ENCODE data around the gene CSTPP1. TPM values are rescaled to one million over a fixed set of nuclear protein-coding genes. Genes with fewer than 3 reads are reported as not detected.

CSTPP1 gene
- total and polyA plus RNA-seq, 8 donors = 16.4 to 146 (median 37.3) TPM

GRCh38 chr11:46949297-46949696 is 12.7 kb downstream of the CSTPP1 start:
- no peaks in the 10 kb centered on the region for H3K36me3 ChIP-seq
- no peaks in the 10 kb centered on the region for H3K9me3 ChIP-seq
- TF ChIP-seq POLR2A (IDR thresholded peaks at IDR 0.05) (no peak), CTCF (IDR thresholded peaks at IDR 0.05) (no peak), EP300 (IDR thresholded peaks at IDR 0.05) (no peak), POLR2AphosphoS5 (IDR thresholded peaks at IDR 0.05) (no peak)
- WGBS, 5 donors = 37 to 53% (median 50%) methylated on average over 1 of the region's 1 CpG
- H3K4me3 ChIP-seq = no peak overlapping the region
- no peak for DNase-seq
- peak overlapping the region in 1 of 5 donors; percentile 45 for H3K27ac ChIP-seq
- no peaks in the 10 kb centered on the region for H3K27me3 ChIP-seq
- H3K4me1 ChIP-seq = peaks cover 12 to 37% (median 30%) of the 10 kb centered on the region in 4 donors
- intact Hi-C loops (cut with DNase I; ENCODE audit: low total_unique reads) = no loop called here

- WGBS, 5 donors = 89 to 97% (median 93%) methylated on average over 1 of the region's 1 CpG
- no peaks in the 10 kb centered on the region for H3K27me3 ChIP-seq
- no peak for DNase-seq
Measured at GRCh38 chr11:46951864-46952263, 15.3 kb downstream of the CSTPP1 start.

GRCh38 chr11:46952553-46952952 is 16.0 kb downstream of the CSTPP1 start:
- no peak for DNase-seq
- intact Hi-C loops (cut with DNase I; ENCODE audit: low total_unique reads) = no loop called here
- Histone ChIP-seq H3K4me1 (peaks cover 7 to 25% (median 21%) of the 10 kb centered on the region in 4 donors), H3K36me3 (no peaks in the 10 kb centered on the region), H3K27ac (no peak overlapping the region), H3K27me3 (no peaks in the 10 kb centered on the region), H3K4me3 (no peak overlapping the region), H3K9me3 (no peaks in the 10 kb centered on the region)
- TF ChIP-seq POLR2A (IDR thresholded peaks at IDR 0.05) = no peak
- TF ChIP-seq POLR2AphosphoS5 (IDR thresholded peaks at IDR 0.05) = no peak
- no peak for TF ChIP-seq CTCF (IDR thresholded peaks at IDR 0.05)
- TF ChIP-seq EP300 (IDR thresholded peaks at IDR 0.05) = no peak
- WGBS, 5 donors = 64 to 83% (median 80%) methylated on average over 2 of the region's 2 CpGs

More at GRCh38 chr11:46951864-46952263, 15.3 kb downstream of the CSTPP1 start:
- no peak for TF ChIP-seq CTCF (IDR thresholded peaks at IDR 0.05)
- TF ChIP-seq POLR2AphosphoS5 (IDR thresholded peaks at IDR 0.05) = no peak
- no peak for TF ChIP-seq EP300 (IDR thresholded peaks at IDR 0.05)
- TF ChIP-seq POLR2A (IDR thresholded peaks at IDR 0.05) = no peak
- Histone ChIP-seq H3K4me3 (no peak overlapping the region), H3K36me3 (no peaks in the 10 kb centered on the region), H3K4me1 (peaks cover 12 to 32% (median 27%) of the 10 kb centered on the region in 4 donors), H3K9me3 (no peaks in the 10 kb centered on the region), H3K27ac (no peak overlapping the region)
- intact Hi-C loops (cut with DNase I; ENCODE audit: low total_unique reads) = no loop called here

- TF ChIP-seq POLR2A (IDR thresholded peaks at IDR 0.05) = no peak
- TF ChIP-seq POLR2AphosphoS5 (IDR thresholded peaks at IDR 0.05) = no peak
- peaks cover 1 to 19% (median 15%) of the 10 kb centered on the region in 4 donors for H3K4me1 ChIP-seq
- no peaks in the 10 kb centered on the region for H3K27me3 ChIP-seq
- H3K27ac ChIP-seq = no peak overlapping the region
- 91 to 96% (median 95%) methylated on average over 5 of the region's 5 CpGs for whole genome bisulfite sequencing, 5 donors
- DNase-seq = no peak
- no peaks in the 10 kb centered on the region for H3K9me3 ChIP-seq
- H3K4me3 ChIP-seq = no peak overlapping the region
- intact Hi-C loops (cut with DNase I; ENCODE audit: low total_unique reads) = no loop called here
- no peaks in the 10 kb centered on the region for H3K36me3 ChIP-seq
Measured at GRCh38 chr11:46953093-46953492, 16.5 kb downstream of the CSTPP1 start.

- H3K27ac ChIP-seq = no peak overlapping the region
- TF ChIP-seq EP300 (IDR thresholded peaks at IDR 0.05) (no peak), CTCF (IDR thresholded peaks at IDR 0.05) (no peak), POLR2A (IDR thresholded peaks at IDR 0.05) (no peak), POLR2AphosphoS5 (IDR thresholded peaks at IDR 0.05) (no peak)
- WGBS, 5 donors = 100% methylated on average over 1 of the region's 1 CpG
- peaks cover 0 to 3% (median 1%) of the 10 kb centered on the region in 4 donors for H3K36me3 ChIP-seq
- intact Hi-C loops (cut with DNase I; ENCODE audit: low total_unique reads) = no loop called here
- H3K9me3 ChIP-seq = peaks cover 0 to 6% (median 0%) of the 10 kb centered on the region in 4 donors
- H3K4me1 ChIP-seq = no peaks in the 10 kb centered on the region
- H3K4me3 ChIP-seq = no peak overlapping the region
- no peak for DNase-seq
- H3K27me3 ChIP-seq = no peaks in the 10 kb centered on the region
Measured at GRCh38 chr11:46958777-46959176, 22.2 kb downstream of the CSTPP1 start.

Measured in stomach (tissue), 9 donors.